HG03432 (cell line): ENCODE measurements around the gene KRTAP10-12.
"Not testable (repeated sequence)": the region's sequence is repeated elsewhere in the genome, so short reads cannot be mapped to it uniquely, and the experiment has no call there.

Experiments
- ATAC-seq: cut with Tn5 transposase; IDR thresholded peaks from one replicate; pipeline ENCODE4 v1.9.1; 2021; ENCODE audit warnings: mild to moderate bottlenecking, moderate library complexity; ENCODE audit not compliant: unreplicated experiment

KRTAP10-12 gene

GRCh38 chr21:44697172-44697810 is at the start of gene KRTAP10-12:
TSS of gene KRTAP10-12 (plus strand) at chr21:44697172. CDS start at chr21:44697202, 30 bp downstream.
- not testable (repeated sequence) for ATAC-seq

- ATAC-seq = no peak
Measured at GRCh38 chr21:44647222-44647552, 49.8 kb upstream of the KRTAP10-12 start.

- no peak for ATAC-seq
Measured at GRCh38 chr21:44648557-44649311, 48.2 kb upstream of the KRTAP10-12 start.

GRCh38 chr21:44649521-44650100 is 47.4 kb upstream of the KRTAP10-12 start:
- ATAC-seq = no peak

GRCh38 chr21:44650265-44650972 is 46.6 kb upstream of the KRTAP10-12 start:
- no peak for ATAC-seq

- no peak for ATAC-seq
Measured at GRCh38 chr21:44650973-44651675, 45.8 kb upstream of the KRTAP10-12 start.

- no peak for ATAC-seq
Measured at GRCh38 chr21:44653123-44653522, 43.8 kb upstream of the KRTAP10-12 start.

GRCh38 chr21:44653656-44654575 is 43.1 kb upstream of the KRTAP10-12 start:
- no peak for ATAC-seq

- no peak for ATAC-seq
Measured at GRCh38 chr21:44654576-44655175, 42.3 kb upstream of the KRTAP10-12 start, which contains the start of gene KRTAP12-4. TSS of gene KRTAP12-4 (minus strand) at chr21:44654659. CDS start at chr21:44654614, 45 bp downstream.

- ATAC-seq = no peak
Measured at GRCh38 chr21:44656868-44657267, 40.1 kb upstream of the KRTAP10-12 start.

- ATAC-seq = no peak
Measured at GRCh38 chr21:44657635-44658540, 39.1 kb upstream of the KRTAP10-12 start, which contains the start of gene KRTAP12-3. TSS of gene KRTAP12-3 (plus strand) at chr21:44657932. CDS start at chr21:44657980, 48 bp downstream.

GRCh38 chr21:44658541-44658910 is 38.4 kb upstream of the KRTAP10-12 start:
- ATAC-seq = no peak

GRCh38 chr21:44658913-44659595 is 37.9 kb upstream of the KRTAP10-12 start:
- no peak for ATAC-seq

- not testable (repeated sequence) for ATAC-seq
Measured at GRCh38 chr21:44661567-44661966, 35.4 kb upstream of the KRTAP10-12 start.

GRCh38 chr21:44664691-44665090 is 32.3 kb upstream of the KRTAP10-12 start:
- ATAC-seq = no peak

- no peak for ATAC-seq
Measured at GRCh38 chr21:44666401-44667320, 30.3 kb upstream of the KRTAP10-12 start, which contains the start of gene KRTAP12-2. TSS of gene KRTAP12-2 (minus strand) at chr21:44666927. CDS start at chr21:44666886, 41 bp downstream.
